Measurements from ENCODE around the gene NDUFB11.

The NDUFB11 gene

DNA sequence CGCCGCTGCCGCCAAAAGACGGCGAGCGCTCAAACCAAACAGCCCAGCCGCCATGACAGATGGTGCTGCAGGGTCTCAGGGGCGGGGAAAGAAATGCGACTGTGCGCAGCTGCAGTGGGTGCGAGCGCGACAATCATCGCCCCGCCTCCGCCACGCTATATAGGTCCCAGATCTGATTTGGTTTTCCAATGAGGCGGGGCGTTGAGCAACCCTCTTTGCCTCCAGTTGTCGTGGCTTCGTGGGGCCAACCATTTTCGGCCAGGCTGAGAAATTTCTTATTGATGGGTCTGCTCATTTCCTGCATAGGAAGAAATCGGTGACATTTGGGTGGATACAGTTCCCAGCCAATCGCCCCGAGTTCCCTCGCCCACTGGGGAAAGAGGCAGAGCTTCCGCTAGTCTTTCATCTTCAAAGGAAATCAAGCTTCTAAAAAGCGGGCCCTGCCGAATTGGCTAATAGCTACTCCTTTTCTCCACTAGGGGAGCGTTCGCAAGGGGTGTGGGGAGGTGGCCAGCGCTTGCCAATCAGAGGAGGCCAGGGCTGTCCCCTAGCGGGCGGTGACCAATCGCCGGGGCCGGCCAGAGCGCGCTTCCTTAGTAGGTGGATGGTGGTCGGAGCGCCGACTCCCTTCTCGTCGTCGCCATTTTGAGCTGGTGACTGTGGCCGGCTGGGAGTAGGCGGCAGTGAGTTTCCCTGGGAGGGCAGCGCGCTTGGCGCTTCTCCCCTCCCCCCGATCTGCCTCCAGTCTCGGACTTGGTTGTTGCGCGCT is at the start of gene NDUFB11, which contains the start of gene RBM10:
Gene NDUFB11 (minus strand): TSS at position 77 of the 769 bp plus-strand sequence. CDS start 23 bp downstream, at position 54.
Gene RBM10 (plus strand): TSS at position 596 of the 769 bp plus-strand sequence. CDS start 2,261 bp downstream, outside the sequence.
- DNase-seq: peak; percentile 90

DNA sequence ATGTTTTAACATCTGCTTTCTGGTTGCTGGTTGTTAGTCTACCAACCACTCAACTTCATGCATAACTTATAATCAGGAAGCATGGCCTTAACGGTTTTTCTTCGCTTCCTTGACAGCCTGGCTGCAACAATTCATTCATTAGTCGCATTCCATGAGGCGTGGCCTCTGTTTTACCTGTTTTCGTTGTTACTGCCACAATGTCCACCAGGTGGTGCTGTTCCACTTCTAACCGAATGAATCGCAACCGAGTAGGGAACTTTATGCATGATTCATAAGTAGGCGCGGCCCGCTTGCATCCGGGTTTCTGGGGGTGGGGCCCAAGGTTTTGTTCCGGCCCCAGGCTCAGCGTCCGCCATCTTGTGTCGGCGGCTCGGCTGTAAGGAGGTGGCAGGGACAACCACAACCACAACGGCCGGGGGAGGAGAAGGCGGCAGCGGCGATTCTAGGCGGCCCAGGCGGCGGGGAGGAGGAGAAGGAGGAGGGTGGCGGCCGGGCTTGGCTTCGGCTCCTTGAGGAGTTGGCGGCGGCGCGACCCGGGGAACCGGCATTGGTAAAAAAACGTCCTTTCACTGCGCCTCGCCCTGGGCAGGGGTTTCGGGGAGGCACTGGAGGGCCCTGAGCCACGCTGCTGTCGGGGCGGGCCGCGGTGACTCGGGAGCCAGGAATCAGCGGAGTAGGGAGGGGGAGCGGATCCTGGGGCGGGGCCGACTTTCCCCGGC is 49.1 kb upstream of the NDUFB11 start, which contains the start of gene UBA1:
Gene UBA1 (plus strand): TSS at position 355 of the 719 bp plus-strand sequence. CDS start 4,974 bp downstream, outside the sequence.
- DNase-seq: peak; percentile 92

GRCh38 chrX:47191806-47192401 is 47.4 kb upstream of the NDUFB11 start:
- DNase-seq: no peak

- peak; percentile 46 for DNase-seq
Measured at GRCh38 chrX:47191331-47191730, 46.8 kb upstream of the NDUFB11 start.

- peak; percentile 88 for DNase-seq
Measured at GRCh38 chrX:47190445-47191269, 46.2 kb upstream of the NDUFB11 start.

GRCh38 chrX:47189906-47190305 is 45.4 kb upstream of the NDUFB11 start:
- DNase-seq: no peak

GRCh38 chrX:47187106-47187677 is 42.7 kb upstream of the NDUFB11 start:
- no peak for DNase-seq

- no peak for DNase-seq
Measured at GRCh38 chrX:47186096-47186740, 41.7 kb upstream of the NDUFB11 start.

DNA sequence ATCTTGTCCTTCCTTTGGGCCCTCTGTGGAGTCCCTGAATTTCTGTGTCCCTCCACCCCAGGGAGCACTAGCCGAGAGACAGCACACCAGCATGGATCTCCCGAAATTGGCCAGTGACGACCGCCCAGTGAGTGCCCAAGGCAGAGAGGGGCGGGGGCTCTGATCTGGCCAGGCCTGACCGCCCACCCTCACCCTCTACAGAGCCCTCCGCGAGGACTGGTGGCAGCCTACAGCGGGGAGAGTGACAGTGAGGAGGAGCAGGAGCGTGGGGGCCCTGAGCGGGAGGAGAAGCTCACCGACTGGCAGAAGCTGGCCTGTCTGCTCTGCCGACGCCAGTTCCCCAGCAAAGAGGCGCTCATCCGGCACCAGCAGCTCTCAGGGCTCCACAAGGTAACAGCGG is 40.7 kb upstream of the NDUFB11 start:
- no peak for DNase-seq

- DNase-seq: no peak
Measured at GRCh38 chrX:47184486-47184885, 40.0 kb upstream of the NDUFB11 start.

GRCh38 chrX:47182106-47182700 is 37.7 kb upstream of the NDUFB11 start:
- DNase-seq: no peak

DNA sequence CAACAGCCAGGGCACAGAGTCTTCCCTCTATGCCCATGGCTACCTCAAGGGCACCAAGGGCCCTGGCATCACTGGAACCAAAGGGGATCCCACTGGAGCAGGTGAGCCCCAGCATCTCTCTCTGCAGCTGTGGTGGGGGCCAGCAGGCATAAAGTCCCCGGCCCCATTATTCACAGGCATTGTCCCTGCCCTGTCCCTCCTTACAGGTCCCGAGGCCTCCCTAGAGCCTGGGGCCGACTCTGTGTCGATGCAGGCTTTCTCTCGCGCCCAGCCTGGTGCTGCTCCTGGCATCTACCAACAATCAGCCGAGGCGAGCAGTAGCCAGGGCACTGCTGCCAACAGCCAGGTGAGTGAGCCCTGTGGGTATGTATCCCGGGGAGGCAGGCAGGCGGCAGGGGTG is 36.8 kb upstream of the NDUFB11 start:
- no peak for DNase-seq

- DNase-seq: no peak
Measured at GRCh38 chrX:47180346-47180745, 35.8 kb upstream of the NDUFB11 start.

DNA sequence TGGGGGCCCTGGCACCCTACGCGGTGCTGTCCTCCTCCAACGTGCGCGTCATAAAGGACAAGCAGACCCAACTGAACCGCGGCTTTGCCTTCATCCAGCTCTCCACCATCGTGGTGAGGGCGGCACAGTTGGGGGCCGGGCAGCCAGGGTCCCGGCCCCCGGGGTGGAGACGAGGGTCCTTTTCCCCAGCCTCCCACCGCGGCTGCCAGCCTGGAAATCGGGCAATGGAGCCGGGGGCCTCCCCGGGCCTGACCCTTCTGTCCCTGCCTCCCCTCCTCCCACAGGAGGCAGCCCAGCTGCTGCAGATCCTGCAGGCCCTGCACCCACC is 35.4 kb upstream of the NDUFB11 start:
- DNase-seq: no peak

- DNase-seq: no peak
Measured at GRCh38 chrX:47179221-47179927, 34.9 kb upstream of the NDUFB11 start.

GRCh38 chrX:47178337-47178736 is 33.8 kb upstream of the NDUFB11 start:
- DNase-seq: no peak

DNA sequence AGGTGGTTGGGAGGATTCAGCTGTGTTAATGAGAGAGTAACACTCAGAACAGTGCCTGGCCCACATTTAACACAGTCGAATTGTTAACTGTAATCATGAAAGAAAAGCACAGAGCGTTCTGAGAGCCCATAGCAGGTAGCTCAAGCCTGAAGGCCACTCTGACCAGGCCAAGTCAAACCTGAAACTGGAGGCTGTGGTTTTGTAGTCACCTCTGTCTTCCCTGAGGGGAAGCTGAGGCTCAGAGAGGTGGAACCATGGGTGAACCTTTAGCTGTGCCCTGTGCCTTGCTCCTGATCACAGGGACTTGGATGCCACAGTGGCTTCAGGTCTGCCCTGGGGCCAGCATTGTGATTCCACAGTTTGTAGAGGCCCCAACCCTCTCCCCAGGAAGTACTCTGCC is 32.6 kb upstream of the NDUFB11 start:
- no peak for DNase-seq

DNA sequence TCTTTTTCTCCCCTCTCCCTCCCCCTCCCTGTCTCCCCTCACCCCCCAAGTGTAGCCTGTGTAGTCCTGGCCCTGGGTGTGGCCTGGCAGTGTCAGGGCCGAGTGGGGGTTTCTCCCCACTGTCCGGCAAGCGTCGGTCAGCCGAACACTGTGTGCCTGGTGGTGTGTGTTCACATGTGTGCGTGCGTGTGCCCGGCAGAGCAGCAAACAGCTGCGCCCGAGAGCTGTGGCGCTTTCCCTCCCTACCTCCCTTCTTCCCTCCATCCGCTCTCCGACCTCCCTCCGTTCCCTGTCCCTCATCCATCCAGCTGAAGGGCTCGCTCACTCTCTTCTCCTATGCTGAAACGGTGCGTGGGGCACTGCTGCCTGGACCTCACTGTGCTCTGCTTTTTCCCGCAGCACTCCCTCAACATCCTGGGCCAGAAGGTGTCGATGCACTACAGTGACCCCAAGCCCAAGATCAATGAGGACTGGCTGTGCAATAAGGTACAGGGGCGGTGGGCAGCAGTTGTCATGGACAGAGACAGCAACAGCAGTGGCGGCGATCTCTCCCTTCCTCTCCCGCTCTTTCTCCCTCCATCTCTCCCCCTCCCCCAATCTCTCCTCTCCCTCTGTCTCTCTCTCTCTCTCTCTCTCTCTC is 31.7 kb upstream of the NDUFB11 start:
- no peak for DNase-seq

GRCh38 chrX:47175588-47175980 is 31.1 kb upstream of the NDUFB11 start:
- DNase-seq: no peak

DNA sequence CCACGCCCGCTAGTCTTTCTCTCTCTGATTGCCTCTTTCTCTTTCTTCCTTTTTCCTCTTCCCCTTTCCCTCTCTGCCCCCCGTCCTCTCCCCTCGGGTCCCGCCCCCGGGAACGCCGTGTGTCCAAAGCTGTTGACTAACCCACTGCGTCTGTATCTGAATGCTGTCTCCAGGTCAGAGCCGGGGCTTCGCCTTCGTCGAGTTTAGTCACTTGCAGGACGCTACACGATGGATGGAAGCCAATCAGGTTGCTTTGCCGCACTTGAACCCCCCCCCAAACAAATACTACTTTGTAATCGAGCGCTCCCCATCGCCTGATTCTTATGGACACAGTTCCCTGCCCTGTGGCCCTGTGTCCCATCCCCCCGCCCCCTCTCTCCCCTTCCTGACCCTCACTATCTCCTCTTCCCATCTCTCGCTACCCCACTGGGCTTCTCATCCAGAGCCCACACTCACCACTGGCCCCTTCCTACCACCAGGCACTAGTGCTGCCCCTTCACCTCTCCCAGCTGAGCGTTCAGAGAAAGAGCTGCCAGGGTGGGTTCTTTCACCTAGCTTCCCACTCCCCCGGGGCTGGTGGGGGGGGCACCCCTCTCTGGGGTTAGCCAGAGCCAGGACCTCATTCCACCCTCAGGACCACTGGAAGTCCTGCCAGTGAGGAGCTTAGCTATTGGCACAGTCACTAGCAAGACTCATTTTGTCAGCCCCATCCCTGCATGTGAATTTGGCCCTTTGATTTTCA is 30.5 kb upstream of the NDUFB11 start:
- DNase-seq: no peak

All from COR-L47 (cell line).